GM06990 (cell line): ENCODE data around the gene CMA1.

Experiments used
- DNase-seq: peaks from one replicate; pipeline ENCODE4 v3.0.0-alpha.2; 2011; ENCODE audit not compliant: insufficient read length; ENCODE audit errors: extremely low read depth
- H3K27me3 ChIP-seq: replicated peaks from 2 replicates; pipeline ENCODE4 v1.6.0; 2011; ENCODE audit warnings: low read length; ENCODE audit not compliant: control insufficient read depth, insufficient read depth
- H3K36me3 ChIP-seq: 2 replicates; pipeline ENCODE4 v1.5.1; 2011; ENCODE audit warnings: low read length; ENCODE audit not compliant: control insufficient read depth, insufficient read depth
- H3K4me3 ChIP-seq: replicated peaks from 2 replicates; pipeline ENCODE4 v1.5.1; 2011; ENCODE audit warnings: low read depth, mild to moderate bottlenecking, control low read depth, low read length
- CTCF ChIP-seq: IDR thresholded peaks from 2 replicates; pipeline ENCODE4 v1.5.1; 2011; ENCODE audit warnings: low read length, control low read depth, mild to moderate bottlenecking, inconsistent platforms; ENCODE audit not compliant: insufficient read depth, poor library complexity, severe bottlenecking

The CMA1 gene

GRCh38 chr14:24465805-24466204 is 42.3 kb downstream of the CMA1 start:
- H3K4me3 ChIP-seq = no peak overlapping the region
- H3K36me3 ChIP-seq = no peaks in the 10 kb centered on the region
- H3K27me3 ChIP-seq = no peaks in the 10 kb centered on the region
- no peak for TF ChIP-seq CTCF
- DNase-seq = no peak

GRCh38 chr14:24465368-24465767 is 42.7 kb downstream of the CMA1 start:
- no peak for TF ChIP-seq CTCF
- DNase-seq = no peak
- H3K36me3 ChIP-seq = no peaks in the 10 kb centered on the region
- H3K27me3 ChIP-seq = no peaks in the 10 kb centered on the region
- H3K4me3 ChIP-seq = no peak overlapping the region

- Histone ChIP-seq H3K36me3 (no peaks in the 10 kb centered on the region), H3K4me3 (no peak overlapping the region), H3K27me3 (no peaks in the 10 kb centered on the region)
- no peak for TF ChIP-seq CTCF
- DNase-seq = no peak
Measured at GRCh38 chr14:24463884-24464785, 43.9 kb downstream of the CMA1 start.

GRCh38 chr14:24463017-24463883 is 44.8 kb downstream of the CMA1 start:
- no peak for TF ChIP-seq CTCF
- Histone ChIP-seq H3K4me3 (no peak overlapping the region), H3K36me3 (no peaks in the 10 kb centered on the region), H3K27me3 (no peaks in the 10 kb centered on the region)
- no peak for DNase-seq

- no peak for DNase-seq
- H3K36me3 ChIP-seq = no peaks in the 10 kb centered on the region
- no peak for TF ChIP-seq CTCF
- no peak overlapping the region for H3K4me3 ChIP-seq
- no peaks in the 10 kb centered on the region for H3K27me3 ChIP-seq
Measured at GRCh38 chr14:24461336-24461735, 46.7 kb downstream of the CMA1 start.
